Left forelimb (tissue), 1 donor: ENCODE results near the gene LRMDA.

Source experiments
- DNase-seq: peaks from one replicate; pipeline ENCODE4 v3.0.0-alpha.2; 2018; ENCODE audit warnings: low spot score

The LRMDA gene

DNA sequence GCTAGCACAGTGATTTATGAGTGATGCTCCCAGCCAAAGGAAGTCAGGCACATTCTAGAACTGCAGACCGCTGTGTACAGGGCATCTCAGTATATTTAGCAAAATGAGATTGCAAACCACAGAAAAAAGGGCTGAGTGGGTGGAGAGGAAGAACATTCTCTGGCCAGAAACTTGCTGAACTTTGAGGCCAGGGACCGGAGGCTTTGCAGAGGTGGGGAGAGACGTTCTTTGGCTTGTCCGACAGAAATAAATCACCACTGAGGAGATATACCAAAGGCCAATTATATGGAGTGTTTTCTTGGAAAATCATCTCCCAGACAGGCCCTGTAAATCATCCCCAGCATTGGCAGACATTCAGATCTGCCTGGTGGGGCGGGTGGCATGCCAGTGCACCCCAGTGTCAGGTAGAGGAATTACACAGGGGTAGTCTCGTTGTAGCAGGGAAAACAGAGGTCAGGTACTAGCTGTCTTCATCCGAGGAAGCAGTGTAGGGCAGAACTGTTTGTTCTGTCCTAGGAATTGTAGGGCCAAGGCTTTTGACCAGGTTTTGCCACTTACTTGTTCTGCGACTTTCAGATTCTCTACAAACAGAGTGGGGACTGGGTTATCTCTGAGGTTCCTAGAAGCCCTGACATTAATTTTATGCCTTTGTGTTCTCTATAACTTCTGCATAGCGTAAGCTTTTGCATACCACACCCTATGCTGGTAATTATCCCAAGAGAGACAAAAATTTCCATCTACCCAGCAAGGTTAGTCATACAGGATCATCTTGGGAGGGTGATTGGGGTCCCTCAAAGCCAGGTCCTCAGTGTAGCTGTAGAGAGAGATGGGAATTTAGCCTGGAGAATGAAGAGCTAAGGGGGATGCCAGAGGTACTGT is 655.6 kb downstream of the LRMDA start:
- DNase-seq, result peak; percentile 69

- no peak for DNase-seq
Measured at GRCh38 chr10:76088008-76088407, 656.6 kb downstream of the LRMDA start.

DNA sequence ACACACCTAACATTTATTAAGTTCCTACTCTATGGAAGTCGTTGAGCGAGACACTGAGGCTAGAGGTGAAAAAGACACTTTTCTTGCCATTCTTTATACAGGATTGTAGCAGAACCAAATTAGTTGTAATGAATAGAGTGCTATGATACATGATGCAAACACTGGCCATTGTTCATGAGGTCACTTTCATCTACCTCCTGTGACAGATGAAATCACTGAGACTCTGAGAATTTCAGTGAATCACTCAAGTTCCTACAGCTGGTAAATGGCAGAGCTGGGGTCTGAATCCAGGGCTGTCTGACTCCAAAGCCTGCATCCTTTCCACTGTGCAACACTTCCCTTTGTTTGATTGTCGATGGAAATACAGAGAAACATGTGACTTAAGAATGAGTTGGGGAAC is 657.6 kb downstream of the LRMDA start:
- no peak for DNase-seq

- no peak for DNase-seq
Measured at GRCh38 chr10:76089556-76090180, 658.2 kb downstream of the LRMDA start.

DNA sequence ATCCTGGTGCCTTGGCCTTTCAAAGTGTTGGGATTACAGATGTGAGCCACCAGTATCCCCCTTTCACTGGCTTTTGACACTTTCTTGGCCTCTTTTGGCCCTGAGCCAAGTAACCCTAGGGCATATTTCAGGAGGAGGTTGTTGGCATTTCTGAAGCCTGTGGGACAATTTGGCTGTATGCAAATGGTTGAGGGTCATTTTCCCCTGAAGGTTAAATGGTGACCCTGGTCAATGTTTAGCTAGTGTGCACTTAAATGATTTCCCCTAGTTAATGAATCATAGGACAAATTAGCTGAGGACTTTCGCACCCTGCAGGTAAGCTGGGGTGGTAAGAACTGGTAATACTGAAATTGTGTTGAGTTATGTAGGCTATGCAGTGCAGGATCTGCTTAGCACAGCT is 660.5 kb downstream of the LRMDA start:
- no peak for DNase-seq

- DNase-seq, result no peak
Measured at GRCh38 chr10:76106611-76107010, 675.2 kb downstream of the LRMDA start.

GRCh38 chr10:76108563-76109359 is 677.3 kb downstream of the LRMDA start:
- no peak for DNase-seq

GRCh38 chr10:76111404-76111803 is 680.0 kb downstream of the LRMDA start:
- DNase-seq, result no peak

GRCh38 chr10:76111986-76112825 is 680.8 kb downstream of the LRMDA start:
- DNase-seq, result no peak

DNA sequence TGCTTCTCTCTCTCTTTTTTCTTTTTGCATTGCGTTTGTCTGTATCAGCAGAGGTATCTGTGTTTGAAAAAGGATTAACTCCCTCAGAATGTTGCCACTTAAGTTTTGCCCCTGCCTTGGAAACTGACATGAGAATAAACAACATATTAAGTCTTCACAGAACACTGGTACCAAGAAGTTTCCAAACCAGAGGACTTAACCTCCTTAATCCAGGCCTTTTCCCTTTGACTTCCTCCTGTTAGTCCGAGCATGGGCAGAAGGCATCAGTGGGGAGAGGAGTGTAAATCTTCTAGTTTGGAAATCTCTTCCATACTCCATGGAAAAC is 681.4 kb downstream of the LRMDA start:
- DNase-seq, result no peak

DNA sequence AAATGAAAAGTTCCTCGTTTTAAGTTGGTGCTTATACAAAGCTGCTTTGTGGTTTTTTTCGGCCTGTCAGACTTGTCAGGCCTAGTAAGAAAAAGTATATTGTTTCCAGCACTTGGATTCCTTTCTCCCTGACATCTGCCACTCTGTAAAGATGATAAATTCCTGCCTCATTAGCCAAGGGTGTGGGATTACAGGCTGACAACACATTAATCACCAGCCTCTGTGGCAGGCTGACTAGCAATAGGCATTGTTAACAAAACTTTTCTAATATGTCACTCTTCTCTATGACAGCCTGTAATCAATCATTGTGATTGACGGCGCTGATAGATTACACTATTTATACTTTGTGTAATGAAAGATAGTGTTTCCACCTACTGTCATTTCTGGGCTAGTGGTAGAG is 682.5 kb downstream of the LRMDA start:
- no peak for DNase-seq

DNA sequence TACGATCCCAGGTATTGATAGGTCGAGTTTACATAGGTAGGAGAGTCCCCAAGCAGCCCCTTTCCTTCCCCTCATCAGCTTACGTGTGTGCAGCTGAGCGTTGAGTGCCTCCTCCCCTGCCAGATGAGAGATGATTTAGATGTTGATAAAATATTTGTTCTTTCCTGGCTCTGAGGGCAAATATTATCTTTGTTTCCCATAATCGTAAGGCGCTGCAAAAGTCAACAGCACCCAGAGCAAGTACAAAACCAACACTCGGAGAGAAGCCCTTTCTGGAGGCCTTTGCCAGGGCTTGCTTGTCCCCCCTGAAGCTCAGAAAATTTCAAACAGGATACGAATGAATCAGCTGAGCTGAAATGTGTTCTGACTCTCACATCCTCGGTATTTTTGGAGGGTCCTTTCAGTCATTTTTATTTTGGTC is 683.2 kb downstream of the LRMDA start:
- no peak for DNase-seq

DNA sequence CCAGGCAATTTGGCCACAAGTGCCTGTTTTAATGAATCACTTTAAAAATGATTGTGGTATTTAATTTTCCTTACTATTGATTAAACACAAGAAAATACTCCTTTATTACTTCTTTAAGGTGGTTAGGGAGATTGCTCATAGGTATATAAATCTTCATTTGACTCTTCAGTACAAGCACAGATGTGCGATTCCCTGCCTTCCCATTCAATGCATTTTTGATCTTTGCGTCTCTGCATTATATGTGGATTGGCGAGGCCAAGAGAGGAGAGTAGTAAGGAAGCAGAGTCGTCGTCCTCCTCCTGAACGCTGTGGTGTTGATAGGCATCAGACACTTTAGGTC is 683.7 kb downstream of the LRMDA start:
- no peak for DNase-seq

DNA sequence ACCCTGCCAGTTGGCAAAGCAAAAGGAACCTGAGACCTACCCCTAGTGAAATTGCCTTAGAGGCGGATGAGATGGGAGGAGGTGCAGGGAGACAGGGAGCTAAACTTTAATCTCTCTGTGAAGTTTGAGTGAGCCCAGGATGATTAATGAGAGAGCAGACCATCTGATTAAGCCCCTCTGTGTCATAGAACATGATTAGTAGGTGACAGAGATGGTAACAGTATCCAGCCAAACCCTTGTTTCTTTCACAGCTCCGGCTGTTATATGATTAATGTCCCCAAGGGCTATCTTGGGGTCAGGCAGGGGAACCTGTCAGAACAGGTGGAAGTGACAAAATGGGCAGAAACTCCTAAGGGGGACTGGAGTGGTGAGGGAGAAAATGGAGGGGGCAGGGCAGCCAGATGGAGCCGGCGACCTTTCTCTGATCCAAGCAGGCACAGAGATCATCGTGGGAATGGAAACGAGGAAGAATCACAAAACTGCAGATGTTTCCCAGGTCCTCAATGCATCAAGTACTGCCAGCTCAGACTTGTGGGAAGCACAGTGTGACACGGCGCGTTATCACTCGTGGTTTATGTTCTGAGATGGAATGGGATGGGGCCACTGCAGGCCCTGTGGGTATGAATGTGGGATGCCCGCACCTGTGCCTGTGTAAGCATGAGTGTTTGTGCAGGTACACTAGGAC is 684.2 kb downstream of the LRMDA start:
- DNase-seq, result no peak

DNA sequence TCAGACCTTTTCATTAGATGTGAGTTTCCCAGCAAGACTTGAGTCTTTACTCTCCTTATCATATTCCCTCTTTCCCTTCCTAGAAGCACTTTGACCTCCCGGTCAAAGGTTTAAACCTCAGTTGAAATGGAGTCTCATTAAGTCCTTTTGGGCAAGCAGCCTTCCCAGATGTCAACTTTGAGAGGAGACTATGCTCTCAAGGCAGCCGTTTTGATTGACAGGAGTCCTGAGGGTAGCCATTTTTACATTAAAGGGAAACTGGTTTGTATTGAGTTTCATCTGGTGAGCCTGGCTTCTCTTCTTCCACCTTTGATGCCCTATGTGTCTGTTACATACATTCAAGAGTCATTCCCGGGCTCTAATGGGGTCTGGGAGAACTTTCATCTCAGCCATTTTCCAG is 685.1 kb downstream of the LRMDA start:
- no peak for DNase-seq

DNA sequence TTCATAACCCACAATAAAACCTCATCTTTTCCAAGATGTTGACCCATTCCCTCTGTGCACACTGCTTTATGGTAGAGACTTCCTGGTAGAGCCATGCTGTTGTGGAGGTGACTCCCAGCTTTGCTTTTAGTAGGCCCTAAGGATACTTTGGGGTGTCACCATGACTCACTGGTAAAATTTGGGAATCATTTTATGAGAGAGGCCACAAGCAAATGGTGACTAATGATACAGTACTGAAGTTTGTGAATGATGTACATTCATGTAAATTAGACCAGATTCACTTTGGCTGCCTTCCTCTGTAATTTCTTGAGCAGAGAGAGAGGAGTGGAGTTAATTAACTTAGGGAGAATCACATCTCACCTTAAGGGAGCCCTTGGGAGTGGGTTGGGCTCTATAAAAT is 686.5 kb downstream of the LRMDA start:
- no peak for DNase-seq

DNA sequence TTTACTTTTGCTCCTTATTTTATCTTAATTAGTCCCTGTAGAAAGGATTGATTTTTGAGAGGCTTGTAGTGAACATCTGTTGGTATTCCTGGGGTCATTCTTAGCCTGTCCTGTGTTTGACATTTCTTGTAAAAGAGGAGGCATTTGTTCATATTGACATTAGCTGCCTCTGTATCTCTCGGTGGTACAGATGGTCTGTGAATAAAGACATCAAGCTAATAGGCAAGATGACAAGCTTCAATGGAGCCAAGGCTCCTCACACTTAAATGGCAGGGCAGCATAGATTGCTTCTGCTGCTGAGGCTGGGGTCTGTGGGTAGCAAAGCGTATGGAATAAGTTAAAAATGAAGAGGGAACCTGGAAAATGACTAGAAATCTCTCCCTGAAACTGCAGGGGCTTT is 687.6 kb downstream of the LRMDA start:
- DNase-seq, result no peak

DNA sequence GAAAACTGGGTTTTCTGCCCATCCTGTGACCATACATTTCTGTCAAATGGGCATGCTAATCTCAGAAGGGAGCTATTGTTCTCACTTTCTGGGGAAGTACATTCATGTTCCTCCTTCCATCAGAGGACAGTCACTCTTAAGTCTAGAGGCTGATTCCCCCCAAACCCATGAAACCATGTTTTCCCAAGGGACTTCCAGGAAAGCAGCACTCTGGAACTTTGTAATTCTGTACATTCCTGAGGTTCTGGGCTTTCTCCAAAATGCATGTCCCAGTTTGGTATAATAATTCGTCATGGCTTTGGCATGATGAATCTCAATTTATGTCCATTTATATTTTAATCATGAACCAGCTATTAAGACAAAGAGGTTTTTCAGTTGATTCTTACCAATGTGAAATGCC is 688.1 kb downstream of the LRMDA start:
- DNase-seq, result no peak

DNA sequence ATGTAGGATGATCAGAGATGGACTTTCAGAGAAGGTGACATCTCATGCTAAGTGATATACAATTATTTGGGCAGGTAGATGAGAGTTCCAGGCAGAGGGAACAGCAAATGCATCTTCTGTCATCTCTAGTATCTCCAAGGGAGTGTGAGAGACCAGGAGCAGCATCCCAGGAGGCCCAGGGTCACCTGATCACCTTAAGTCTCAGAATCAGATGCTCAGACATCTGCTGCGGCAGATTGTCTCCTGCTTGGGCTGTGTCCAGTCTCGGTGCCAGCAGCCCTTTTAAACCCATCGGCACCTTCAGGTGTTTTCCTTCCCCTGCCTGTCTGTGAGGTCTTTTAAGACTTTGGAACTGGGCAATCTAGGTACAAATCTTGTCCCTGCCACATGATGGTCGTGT is 690.6 kb downstream of the LRMDA start:
- DNase-seq, result no peak

- no peak for DNase-seq
Measured at GRCh38 chr10:76124280-76124679, 692.9 kb downstream of the LRMDA start.

DNA sequence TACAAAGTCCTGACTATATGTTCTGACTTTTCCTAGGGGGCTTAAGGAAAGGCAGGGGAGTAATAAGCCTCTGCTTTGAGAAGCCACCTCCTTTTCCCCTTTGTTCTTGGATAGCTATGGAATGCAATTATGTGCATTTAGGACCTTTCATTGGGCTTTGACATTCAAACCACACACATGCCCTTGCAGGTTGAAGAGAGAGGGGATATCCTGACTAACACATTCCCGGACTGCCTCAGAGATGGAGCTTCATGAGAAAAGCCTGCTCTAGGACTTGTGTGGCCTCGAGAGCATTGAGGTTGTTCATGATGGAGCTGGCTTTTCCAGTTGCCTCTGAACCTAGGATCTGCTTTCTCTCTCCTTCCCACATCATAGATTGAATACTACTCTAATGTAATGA is 694.5 kb downstream of the LRMDA start:
- DNase-seq, result no peak
